HepG2 (cell line): Measurements from ENCODE around the gene ACAP1. TPM values are rescaled to one million over a fixed set of nuclear protein-coding genes. Genes with fewer than 3 reads are reported as not detected.

Experiments
- ATAC-seq: fragments of 200-7000 bp; cut with Tn5 transposase; 3 replicates; pipeline ENCODE4 v1.9.1; 2020; ENCODE audit warnings: mild to moderate bottlenecking, moderate library complexity
- BruUV-seq: library from RNA; stranded (reverse); fragments of 400-500 nt; replicated peaks from 2 replicates; lab custom pipeline; 2021; lab: Mats Ljungman, UMichigan
- CTCF ChIA-PET: fragments of 300-600 bp; formaldehyde crosslinking; extraction: SDS; loops from one replicate; lab custom pipeline; 2021; ENCODE audit warnings: low total read pairs, inconsistent platforms, low intra/inter-chr PET ratio; lab: Yijun Ruan, JAX
- POLR2A ChIA-PET: fragments of 350-600 bp; sonication (Branson Sonifier 250); formaldehyde crosslinking; loops from one replicate; lab custom pipeline; 2020; ENCODE audit warnings: antibody characterized with exemption, inconsistent platforms; lab: Yijun Ruan, JAX
- DNase-seq: peaks from one replicate; pipeline ENCODE4 v3.0.0-alpha.2; 2015; ENCODE audit warnings: low spot score
- FAIRE-seq: peaks from 3 replicates; lab custom pipeline; 2011; peaks lifted over from hg19 to GRCh38; lab: Jason Lieb, UNC
- H2AFZ ChIP-seq: one replicate; pipeline ENCODE4 v1.6.1; 2011; ENCODE audit warnings: low read length, inconsistent platforms
- H3K27ac ChIP-seq: fragments of 300-600 bp; 3 replicates; pipeline ENCODE4 v1.8.0; 2011; ENCODE audit warnings: mixed run types, mild to moderate bottlenecking, mixed read lengths, low read length, inconsistent platforms; ENCODE audit not compliant: insufficient read depth; ENCODE audit errors: extremely low read length
- H3K27me3 ChIP-seq, 2 experiments: fragments of 200-600 bp in 1 of 2; 2 replicates in 1 of 2; 3 replicates in 1 of 2; pipeline versions ENCODE4 v1.6.0 to v1.8.0; 2011; ENCODE audit warnings: low read length in 2 of 2, mild to moderate bottlenecking in 2 of 2, moderate library complexity in 2 of 2, inconsistent platforms in 1 of 2; ENCODE audit not compliant: insufficient read depth in 2 of 2, control insufficient read depth in 1 of 2
- H3K36me3 ChIP-seq, 2 experiments: fragments of 200-600 bp in 1 of 2; replicated peaks in 1 of 2; 2 replicates in 1 of 2; 3 replicates in 1 of 2; pipeline versions ENCODE4 v1.5.1 to v1.8.0; 2011; ENCODE audit warnings: low read length in 2 of 2, inconsistent platforms in 1 of 2; ENCODE audit not compliant: insufficient read depth in 2 of 2, control insufficient read depth in 1 of 2
- H3K4me1 ChIP-seq: 2 replicates; pipeline ENCODE4 v1.5.1; 2012; ENCODE audit warnings: low read length, inconsistent platforms; ENCODE audit not compliant: insufficient read depth
- H3K4me2 ChIP-seq: 2 replicates; pipeline ENCODE4 v1.6.0; 2011; ENCODE audit warnings: low read depth, low read length, inconsistent platforms
- H3K4me3 ChIP-seq, 3 experiments: fragments of 200-600 bp in 1 of 3; sonication (generic), shearing (Covaris generic) in 1 of 3; replicated peaks in 1 of 3; 2 replicates each; pipeline ENCODE4 v1.5.1; 2011 to 2016; ENCODE audit warnings: low read length in 3 of 3, inconsistent platforms in 2 of 3, low read depth in 2 of 3, mild to moderate bottlenecking in 2 of 3, control low read depth in 1 of 3, mixed read lengths in 1 of 3; ENCODE audit not compliant: insufficient read depth in 1 of 3
- H3K79me2 ChIP-seq: one replicate; pipeline ENCODE4 v1.6.1; 2011; ENCODE audit warnings: low read length, inconsistent platforms; ENCODE audit not compliant: insufficient read depth
- H3K9ac ChIP-seq: 2 replicates; pipeline ENCODE4 v1.6.0; 2011; ENCODE audit warnings: mild to moderate bottlenecking, low read depth, low read length, inconsistent platforms; ENCODE audit not compliant: insufficient read depth
- H3K9me3 ChIP-seq: 2 replicates; pipeline ENCODE4 v1.5.1; 2012; ENCODE audit warnings: mild to moderate bottlenecking, low read length
- H4K20me1 ChIP-seq: 2 replicates; pipeline ENCODE4 v1.6.0; 2011; ENCODE audit warnings: inconsistent platforms, mild to moderate bottlenecking, low read length, moderate library complexity; ENCODE audit not compliant: insufficient read depth
- DR1 ChIP-seq: sonication (generic); formaldehyde crosslinking; IDR thresholded peaks from 2 replicates; pipeline ENCODE4 v1.8.0; 2021; ENCODE audit warnings: mild to moderate bottlenecking, missing genetic modification reagents, inconsistent platforms
- ELF1 ChIP-seq: sonication (generic); formaldehyde crosslinking; IDR thresholded peaks from 2 replicates; pipeline ENCODE4 v1.4.0; 2020; ENCODE audit warnings: missing genetic modification reagents
- JUND ChIP-seq: sonication (generic); formaldehyde crosslinking; IDR thresholded peaks from 2 replicates; pipeline ENCODE4 v1.8.0; 2022; ENCODE audit warnings: mild to moderate bottlenecking, missing genetic modification reagents
- MBD4 ChIP-seq: IDR thresholded peaks from 2 replicates; pipeline ENCODE4 v1.6.1; 2012; ENCODE audit warnings: low read length, inconsistent platforms, borderline replicate concordance
- NCOA5 ChIP-seq: sonication (generic); formaldehyde crosslinking; IDR thresholded peaks from 2 replicates; pipeline ENCODE4 v1.4.0; 2020; ENCODE audit warnings: missing genetic modification reagents
- NFKB2 ChIP-seq: sonication (generic); formaldehyde crosslinking; IDR thresholded peaks from 2 replicates; pipeline ENCODE4 v1.4.0; 2020; ENCODE audit warnings: missing genetic modification reagents, borderline replicate concordance
- POLR2AphosphoS2 ChIP-seq: IDR thresholded peaks from 2 replicates; pipeline ENCODE4 v1.6.1; 2011; ENCODE audit warnings: low read depth, low read length, improper control_type of control experiment
- RBFOX2 ChIP-seq: fragments of 200-400 bp; formaldehyde crosslinking; IDR thresholded peaks from 2 replicates; pipeline ENCODE4 v1.6.1; 2017; ENCODE audit warnings: low read depth, mild to moderate bottlenecking, low read length
- RCOR2 ChIP-seq: IDR thresholded peaks from 2 replicates; pipeline ENCODE4 v1.6.1; 2016; ENCODE audit warnings: missing biosample characterization, missing genetic modification reagents
- REXO4 ChIP-seq: sonication (generic); formaldehyde crosslinking; IDR thresholded peaks from 2 replicates; pipeline ENCODE4 v1.8.0; 2022; ENCODE audit warnings: missing genetic modification reagents, mild to moderate bottlenecking, borderline replicate concordance
- RXRA ChIP-seq: sonication (generic); formaldehyde crosslinking; IDR thresholded peaks from 2 replicates; pipeline ENCODE4 v1.5.1; 2020; ENCODE audit warnings: missing genetic modification reagents
- TIGD3 ChIP-seq: sonication (generic); formaldehyde crosslinking; IDR thresholded peaks from 2 replicates; pipeline ENCODE4 v1.5.1; 2020; ENCODE audit warnings: mild to moderate bottlenecking, missing genetic modification reagents, borderline replicate concordance
- U2AF1 ChIP-seq: fragments of 200-400 bp; formaldehyde crosslinking; optimal IDR thresholded peaks from 2 replicates; pipeline ENCODE3; 2017; ENCODE audit warnings: mild to moderate bottlenecking, low read depth, low read length
- ZC3H13 ChIP-seq: sonication (generic); formaldehyde crosslinking; IDR thresholded peaks from 2 replicates; pipeline ENCODE4 v1.8.1; 2023; ENCODE audit warnings: mild to moderate bottlenecking, missing genetic modification reagents, moderate library complexity
- ZNF280B ChIP-seq: sonication (generic); formaldehyde crosslinking; IDR thresholded peaks from 2 replicates; pipeline ENCODE4 v1.5.0; 2020; ENCODE audit warnings: missing genetic modification reagents, mild to moderate bottlenecking, borderline replicate concordance
- ZNF574 ChIP-seq: sonication (generic); formaldehyde crosslinking; IDR thresholded peaks from 2 replicates; pipeline ENCODE4 v1.4.0; 2020; ENCODE audit warnings: missing genetic modification reagents
- WGBS: methylation state at CpG from one replicate; pipeline ENCODE4 v1.1.6; 2017; ENCODE audit warnings: low lambda C conversion rate; 5-methylcytosine and 5-hydroxymethylcytosine counted together
- in situ Hi-C: cut with HindIII; loops from 2 replicates; pipeline ENCODE4 v1.10.0; 2017; ENCODE audit warnings: low pct_unique_long_range_greater_than_20kb; ENCODE audit not compliant: extremely low pct_ligation_motif_present
- intact Hi-C: fragments of 100-400 bp; cut with micrococcal nuclease; formaldehyde crosslinking; loops from one replicate; pipeline ENCODE4 v1.10.0; 2022; ENCODE audit not compliant: unreplicated experiment
- polyA plus RNA-seq, 8 experiments: library from polyadenylated mRNA; depleted of rRNA in 3 of 8; stranded (reverse) in 7 of 8; unstranded in 1 of 8; fragments of >200 nt; fragmentation: Illumina TruSeq in 4 of 8; extraction: Trizol in 4 of 8; gene quantifications; 2 replicates each; pipeline versions ENCODE4 v1.2.1 to v1.2.3, GENCODE V29; 2011 to 2016; ENCODE audit warnings: low read depth in 4 of 8, missing spikeins in 1 of 8, mixed read lengths in 1 of 8; ENCODE audit not compliant: insufficient read depth in 1 of 8
- total RNA-seq, 5 experiments: library from RNA; depleted of rRNA; stranded (reverse); fragments of >200 nt; fragmentation: Illumina TruSeq; extraction: Trizol; gene quantifications; 2 replicates each; pipeline ENCODE4 v1.2.3, GENCODE V29; 2016; ENCODE audit warnings: low read depth in 1 of 5

The ACAP1 gene
- total and polyA plus RNA-seq, 2 of the 13 experiments (the other 11 are each of a cell fraction or from before 2014, with no cell fraction given), result 1.3 to 2.5 TPM

GRCh38 chr17:7313088-7313889 lies 23.0 kb upstream of the ACAP1 start:
- H3K4me2 ChIP-seq, result peak overlapping the region; percentile 69
- FAIRE-seq (peak; percentile 63), DNase-seq (peak; percentile 45), ATAC-seq (peak; percentile 64)
- POLR2A ChIA-PET, result interaction anchor here (0.5 to 5.8 kb wide), 16 partner anchors 16 to 273 kb away, joined by 3 to 47 read pairs (median 3); partner anchors contain the start of genes ACADVL, ACAP1, DLG4 and GABARAP
- H2AFZ ChIP-seq, result no peak overlapping the region
- no peak overlapping the region for H3K27ac ChIP-seq
- peaks cover 55% of the 10 kb centered on the region for H3K4me1 ChIP-seq
- 91% methylated on average over 4 of the region's 7 CpGs for WGBS
- peaks cover 44% of the 10 kb centered on the region for H3K79me2 ChIP-seq
- no peaks in the 10 kb centered on the region for H3K27me3 ChIP-seq
- BruUV-seq, result no TSS peak
- CTCF ChIA-PET, result no interaction called here
- no peaks in the 10 kb centered on the region for H3K9me3 ChIP-seq
- in situ Hi-C loops, result no loop called here
- intact Hi-C loops, result no loop called here
- H3K4me3 ChIP-seq, result peak overlapping the region in 1 of 3 experiments; percentile 82; a peak in 1 of 6 replicates
- H4K20me1 ChIP-seq, result peaks cover 51% of the 10 kb centered on the region
- H3K9ac ChIP-seq, result no peak overlapping the region; the same call in 1 of the 2 replicates
- H3K36me3 ChIP-seq, result peaks cover 24 to 54% of the 10 kb centered on the region in 2 experiments
- TF ChIP-seq RCOR2 (CRISPR knock-in tag) (no peak), TIGD3 (CRISPR knock-in tag) (no peak), ZC3H13 (CRISPR knock-in tag) (no peak; the same call in 1 of the 2 replicates), ZNF280B (CRISPR knock-in tag) (no peak), U2AF1 (no peak), NCOA5 (CRISPR knock-in tag) (no peak), RBFOX2 (0 out of 2 replicates have a peak, but pooled peaks have one; percentile 44), ELF1 (CRISPR knock-in tag) (no peak), REXO4 (CRISPR knock-in tag) (no peak), NFKB2 (CRISPR knock-in tag) (no peak), DR1 (CRISPR knock-in tag) (no peak), MBD4 (no peak), RXRA (no peak), ZNF574 (CRISPR knock-in tag) (no peak), JUND (peak; percentile 23; the same call in 1 of the 2 replicates), POLR2AphosphoS2 (peak; percentile 80)
